Thyroid gland (tissue), 4 donors: ENCODE data around the gene COPZ2. TPM values are rescaled to one million over a fixed set of nuclear protein-coding genes. Genes with fewer than 3 reads are reported as not detected.

Experiments
- DNase-seq, 2 donors: peaks; one replicate each; pipeline ENCODE4 v3.0.0-alpha.2; 2019
- H3K27ac ChIP-seq, 3 donors: fragments of 200-600 bp; sonication (generic); 1 replicate in 2 of 3; 2 replicates in 1 of 3; pipeline ENCODE4 v1.5.1; 2016 to 2019; ENCODE audit warnings: mild to moderate bottlenecking in 1 of 3, moderate library complexity in 1 of 3
- H3K27me3 ChIP-seq: fragments of 200-600 bp; sonication (generic); one replicate; pipeline ENCODE4 v1.5.1; 2019
- H3K36me3 ChIP-seq, 2 donors: fragments of 200-600 bp; sonication (generic); one replicate each; pipeline ENCODE4 v1.5.1; 2016 to 2019
- H3K4me1 ChIP-seq, 2 donors: fragments of 200-600 bp; sonication (generic); one replicate each; pipeline ENCODE4 v1.5.1; 2017 to 2019
- H3K4me3 ChIP-seq, 3 donors: fragments of 200-600 bp; sonication (generic); replicated peaks in 1 of 3; 1 replicate in 2 of 3; 2 replicates in 1 of 3; pipeline ENCODE4 v1.5.1; 2016; ENCODE audit warnings: mild to moderate bottlenecking in 1 of 3
- H3K9me3 ChIP-seq: fragments of 200-600 bp; sonication (generic); one replicate; pipeline ENCODE4 v1.5.1; 2017
- CTCF ChIP-seq, 6 experiments: fragments of 200-600 bp in 3 of 6; fragments of 450-650 bp in 3 of 6; sonication (generic) in 3 of 6; IDR thresholded peaks; one replicate each; pipeline ENCODE4 v1.5.1; 2016 to 2019; ENCODE audit warnings: antibody characterized with exemption in 6 of 6, mild to moderate bottlenecking in 2 of 6, inconsistent platforms in 1 of 6, moderate library complexity in 1 of 6
- POLR2A ChIP-seq, 2 donors: fragments of 450-650 bp; IDR thresholded peaks; one replicate each; pipeline ENCODE4 v1.6.1; 2017; ENCODE audit warnings: antibody characterized with exemption in 2 of 2, mild to moderate bottlenecking in 2 of 2, moderate library complexity in 1 of 2
- WGBS, 2 donors: methylation state at CpG; one replicate each; pipeline ENCODE4 v1.1.5; 2017; 5-methylcytosine and 5-hydroxymethylcytosine counted together
- intact Hi-C: fragments of 100-400 bp; cut with DNase I; formaldehyde crosslinking; loops from one replicate; pipeline ENCODE4 v1.15.1; 2023
- microRNA counts, 2 donors: library from miRNA; unstranded; fragments of <30 nt; microRNA quantifications; one replicate each; lab custom pipeline; 2016 to 2017
- microRNA-seq: library from miRNA; unstranded; fragments of <30 nt; microRNA quantifications from one replicate; pipeline ENCODE4, GENCODE V29; 2016
- small RNA-seq: library from RNA; depleted of rRNA; stranded (forward); fragments of <200 nt; gene quantifications from one replicate; pipeline ENCODE3, GENCODE V24; 2016
- total RNA-seq, 4 donors: library from RNA; depleted of rRNA; stranded (reverse); fragments of >200 nt; gene quantifications; one replicate each; pipeline ENCODE4 v1.2.3, GENCODE V29; 2016

Gene COPZ2
- total RNA-seq, 4 donors from 2014 or later, result 19.3 to 55.8 (median 45.2) TPM

- TF ChIP-seq CTCF (IDR thresholded peaks at IDR 0.05) (no peak), POLR2A (IDR thresholded peaks at IDR 0.05) (no peak)
- Histone ChIP-seq H3K27ac (no peak overlapping the region), H3K4me1 (no peaks in the 10 kb centered on the region), H3K4me3 (no peak overlapping the region), H3K9me3 (no peaks in the 10 kb centered on the region), H3K27me3 (no peaks in the 10 kb centered on the region), H3K36me3 (peaks cover 64% of the 10 kb centered on the region in 2 donors)
- intact Hi-C loops, result no loop called here
- DNase-seq, result no peak
Measured at GRCh38 chr17:47980541-47980940, 57.1 kb downstream of the COPZ2 start.

- Histone ChIP-seq H3K4me1 (no peaks in the 10 kb centered on the region), H3K36me3 (peaks cover 83 to 84% of the 10 kb centered on the region in 2 donors), H3K27ac (no peak overlapping the region), H3K9me3 (no peaks in the 10 kb centered on the region), H3K27me3 (no peaks in the 10 kb centered on the region), H3K4me3 (no peak overlapping the region)
- DNase-seq, result peak; percentile 59 to 65
- WGBS, 2 donors, result 35 to 39% methylated on average over 7 of the region's 7 CpGs
- peak; percentile 38 to 74 (median 58) for TF ChIP-seq CTCF (IDR thresholded peaks at IDR 0.05)
- no peak for TF ChIP-seq POLR2A (IDR thresholded peaks at IDR 0.05)
- intact Hi-C loops, result loop anchor here (5.0 kb wide), 1 partner anchor 39 kb away; no protein-coding TSS in a partner anchor
Measured at GRCh38 chr17:47978324-47978723, 59.3 kb downstream of the COPZ2 start.

MicroRNAs within 50 kb of the gene (microRNA counts, 767-probe panel; counts per million panel counts)
- 2,693 to 5,286 counts per million in 2 donors for microRNA hsa-miR-152 (lab: Ali Mortazavi, UCI)

Small RNA genes within 50 kb of the gene (microRNA-seq; reads per million reads assigned to microRNA genes)
- 810 reads per million, percentile 79 among the genes with 10 or more reads in this experiment for gene MIR152

Small RNA genes within 50 kb of the gene (small RNA-seq; reads per million reads assigned to genes)
- gene AC004477.2 (not detected), gene MIR152 (36.9 reads per million, percentile 95 among the genes with 10 or more reads in this experiment)

Other genes starting within 250 kb of the COPZ2 start
- gene OSBPL7, start 216.0 kb downstream of the COPZ2 start, total RNA-seq, result 10 to 100 TPM; 12.7 to 18.0 (median 14.7) TPM
- 10 to 100 TPM; 36.1 to 51.9 (median 39.1) TPM for gene MRPL10, start 206.3 kb downstream of the COPZ2 start, total RNA-seq
- gene LRRC46, start 206.1 kb downstream of the COPZ2 start, total RNA-seq, result 1 to 10 TPM in 2 of 4 donors, under 1 TPM in 1, not detected in 1; 0.44 to 3.2 (median 2.0) TPM
- gene SCRN2, start 196.5 kb downstream of the COPZ2 start, total RNA-seq, result 10 to 100 TPM; 37.0 to 71.5 (median 49.1) TPM
- gene SP6, start 186.6 kb downstream of the COPZ2 start, total RNA-seq, result 1 to 10 TPM in 1 of 4 donors, under 1 TPM in 3; 0.56 to 5.9 (median 0.96) TPM
- gene SP2, start 141.6 kb downstream of the COPZ2 start, total RNA-seq, result 10 to 100 TPM in 3 of 4 donors, 1 to 10 TPM in 1; 7.1 to 14.1 (median 12.3) TPM
- gene PNPO, start 96.2 kb downstream of the COPZ2 start, total RNA-seq, result 100 to 1,000 TPM in 1 of 4 donors, 10 to 100 TPM in 3; 47.3 to 103 (median 78.9) TPM
- gene PRR15L, start 79.9 kb downstream of the COPZ2 start, total RNA-seq, result 100 to 1,000 TPM in 3 of 4 donors, 10 to 100 TPM in 1; 63.6 to 150 (median 127) TPM
- gene CDK5RAP3, start 66.7 kb downstream of the COPZ2 start, total RNA-seq, result 100 to 1,000 TPM; 165 to 221 (median 193) TPM
- gene NFE2L1, start 10.6 kb upstream of the COPZ2 start, total RNA-seq, result 100 to 1,000 TPM; 123 to 168 (median 131) TPM
- gene CBX1, start 63.7 kb upstream of the COPZ2 start, total RNA-seq, result 10 to 100 TPM; 33.0 to 49.1 (median 38.2) TPM
- 10 to 100 TPM; 20.3 to 23.4 (median 22.0) TPM for gene SNX11, start 70.0 kb upstream of the COPZ2 start, total RNA-seq